Upper lobe of left lung (tissue), 4 donors: ENCODE data around the gene BIRC2.

Experiments used
- CTCF ChIP-seq, 6 experiments: fragments of 450-650 bp in 4 of 6; fragments of 200-600 bp in 2 of 6; sonication (generic) in 2 of 6; IDR thresholded peaks; one replicate each; pipeline ENCODE4 v1.5.1; 2016 to 2019; ENCODE audit warnings: antibody characterized with exemption in 6 of 6
- POLR2A ChIP-seq, 4 donors: fragments of 450-650 bp; IDR thresholded peaks; one replicate each; pipeline ENCODE4 v1.5.1; 2016 to 2017; ENCODE audit warnings: antibody characterized with exemption in 4 of 4, mild to moderate bottlenecking in 2 of 4
- POLR2AphosphoS5 ChIP-seq, 2 donors: sonication (generic); formaldehyde crosslinking; IDR thresholded peaks; one replicate each; pipeline ENCODE4 v1.5.1; 2017; ENCODE audit warnings: antibody characterized with exemption in 2 of 2

- TF ChIP-seq CTCF (IDR thresholded peaks at IDR 0.05), result no peak
- no peak for TF ChIP-seq POLR2A (IDR thresholded peaks at IDR 0.05)
- TF ChIP-seq POLR2AphosphoS5 (IDR thresholded peaks at IDR 0.05), result no peak
Measured at GRCh38 chr11:102338479-102339010, 8.5 kb upstream of the BIRC2 start.
